Psoas muscle (tissue), 8 donors: ENCODE data around the gene LMF1. TPM values are rescaled to one million over a fixed set of nuclear protein-coding genes. Genes with fewer than 3 reads are reported as not detected.

ENCODE experiments used
- ATAC-seq, 4 donors: fragments of 200-7000 bp; cut with Tn5 transposase; one replicate each; pipeline ENCODE4 v1.9.1; 2020; ENCODE audit warnings: moderate library complexity in 3 of 4, mild to moderate bottlenecking in 2 of 4
- DNase-seq, 2 donors: peaks; one replicate each; pipeline ENCODE4 v3.0.0-alpha.2; 2020
- H3K27ac ChIP-seq: fragments of 200-600 bp; one replicate; pipeline ENCODE4 v1.8.0; 2022
- H3K27me3 ChIP-seq, 3 donors: fragments of 200-600 bp in 1 of 3; one replicate each; pipeline versions ENCODE4 v1.6.1 to v1.8.0; 2013 to 2022; ENCODE audit warnings: low read length in 2 of 3, mild to moderate bottlenecking in 2 of 3, moderate library complexity in 1 of 3; ENCODE audit not compliant: insufficient read depth in 3 of 3
- H3K36me3 ChIP-seq, 2 donors: fragments of 200-600 bp in 1 of 2; one replicate each; pipeline versions ENCODE4 v1.6.1 to v1.8.0; 2013 to 2022; ENCODE audit warnings: low read depth in 1 of 2, mild to moderate bottlenecking in 1 of 2, moderate library complexity in 1 of 2; ENCODE audit not compliant: insufficient read depth in 1 of 2
- H3K4me1 ChIP-seq: fragments of 200-600 bp; one replicate; pipeline ENCODE4 v1.8.0; 2022
- H3K4me3 ChIP-seq: fragments of 200-600 bp; one replicate; pipeline ENCODE4 v1.8.0; 2022; ENCODE audit warnings: mild to moderate bottlenecking
- H3K9me3 ChIP-seq: fragments of 200-600 bp; one replicate; pipeline ENCODE4 v1.8.0; 2022
- CTCF ChIP-seq: fragments of 200-600 bp; IDR thresholded peaks from one replicate; pipeline ENCODE4 v1.8.0; 2022; ENCODE audit warnings: antibody characterized with exemption
- WGBS, 3 donors: extraction: QIAGEN DNeasy Blood & Tissue Kit; methylation state at CpG; one replicate each; pipeline versions ENCODE4 v1.1.6 to v1.1.7; 2013; 5-methylcytosine and 5-hydroxymethylcytosine counted together
- intact Hi-C, 2 donors: fragments of 100-400 bp; cut with DNase I; formaldehyde crosslinking; loops; one replicate each; pipeline versions ENCODE4 v1.11.0 to v1.14.2; 2022
- polyA plus RNA-seq, 3 donors: library from polyadenylated mRNA; stranded (reverse); fragments of 200-250 nt; gene quantifications; one replicate each; pipeline ENCODE4 v1.2.3, GENCODE V29; 2013
- total RNA-seq, 4 donors: library from RNA; stranded (reverse); fragmentation: NEBNext Ultra II Directional in 2 of 4; extraction: Animal tissue kit (Norgen Biotek cat#: 25700) in 2 of 4; gene quantifications; one replicate each; pipeline versions ENCODE4 v1.2.1 to v1.2.4, GENCODE V29; 2021 to 2023
- donor health status: healthy with polysubstance abuse.
- donor health status: DM: no; HTN: no; CAD: no; lungs with moderate emphysema.
- donor health status: Bipolar disorder and iron deficiency.
- donor health status: healthy.
- donor health status: DM: yes; HTN: yes; CAD: no.
- donor health status: DM: no; HTN: no; CAD: no.
- donor health status: DM: no; HTN: no; CAD: no.
- donor health status: DM: yes; HTN: yes; CAD: no.

Gene LMF1
- total and polyA plus RNA-seq, 7 donors, result 1.9 to 9.0 (median 4.0) TPM

GRCh38 chr16:919658-920050, 51.1 kb downstream of the LMF1 start:
- Histone ChIP-seq H3K36me3 (peaks cover 0 to 3% of the 10 kb centered on the region in 2 donors), H3K4me1 (no peaks in the 10 kb centered on the region), H3K27me3 (no peaks in the 10 kb centered on the region), H3K9me3 (no peaks in the 10 kb centered on the region), H3K4me3 (no peak overlapping the region), H3K27ac (peak overlapping the region; percentile 10)
- no peak for TF ChIP-seq CTCF
- no peak for ATAC-seq
- WGBS, 3 donors, result 90 to 94% (median 92%) methylated on average over 13 to 15 of the region's 15 CpGs
- no peak for DNase-seq
- intact Hi-C loops, result loop anchor here in 1 of 2 donors (10.0 kb wide), 1 partner anchor 115 kb away; no protein-coding TSS in a partner anchor

DNA sequence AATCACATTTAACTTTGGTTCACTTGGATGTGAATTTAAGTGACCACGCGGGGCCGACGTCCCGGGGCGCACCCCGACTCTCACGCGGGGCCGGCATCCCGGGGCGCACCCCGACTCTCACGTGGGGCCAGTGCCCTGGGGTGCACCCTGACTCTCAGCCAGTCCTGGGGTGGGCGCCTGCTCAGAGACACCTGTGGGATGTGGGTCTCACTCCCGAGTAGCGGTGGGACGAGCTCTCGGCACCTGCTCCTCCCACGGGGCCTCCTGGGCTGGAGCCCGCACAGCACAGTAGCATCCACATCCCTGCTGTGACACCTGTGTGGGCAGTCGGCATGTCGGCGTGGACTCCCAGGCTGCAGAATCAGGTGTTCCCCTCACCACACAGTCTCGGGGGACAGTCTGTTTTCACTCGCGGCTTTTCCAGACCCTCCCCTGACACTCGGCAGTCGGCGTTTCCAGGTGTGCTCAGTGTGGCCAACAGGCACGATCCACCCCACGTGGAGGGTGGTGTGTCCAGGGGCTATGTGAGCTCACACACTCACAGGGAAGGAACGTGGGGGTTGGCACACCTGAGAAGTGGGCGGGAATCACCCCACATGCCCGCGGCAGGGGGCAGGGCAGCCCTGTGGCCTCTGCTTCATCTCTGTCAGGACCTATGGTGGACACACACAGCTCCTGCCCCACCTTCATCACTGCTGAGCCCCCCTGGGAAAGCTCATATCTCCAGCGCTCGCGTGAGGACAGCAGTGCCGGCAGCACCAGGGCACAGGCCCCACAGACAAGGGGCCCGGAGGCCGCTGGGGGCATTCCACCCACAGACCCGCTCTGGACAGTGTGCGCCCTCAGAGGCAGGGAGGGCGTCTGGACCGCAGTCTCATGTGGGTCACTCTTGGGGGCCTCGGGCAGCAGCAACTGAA, 51.8 kb downstream of the LMF1 start:
- Histone ChIP-seq H3K4me3 (no peak overlapping the region), H3K27ac (no peak overlapping the region), H3K27me3 (no peaks in the 10 kb centered on the region), H3K36me3 (peaks cover 0 to 3% of the 10 kb centered on the region in 2 donors), H3K4me1 (no peaks in the 10 kb centered on the region), H3K9me3 (no peaks in the 10 kb centered on the region)
- intact Hi-C loops, result loop anchor here in 1 of 2 donors (10.0 kb wide), 1 partner anchor 116 kb away; no protein-coding TSS in a partner anchor
- 94 to 95% (median 94%) methylated on average over 44 to 47 of the region's 47 CpGs for WGBS, 3 donors
- peak in 1 of 2 donors; percentile 39 for DNase-seq
- no peak for TF ChIP-seq CTCF
- ATAC-seq, result no peak

GRCh38 chr16:918068-918467, 52.7 kb downstream of the LMF1 start:
- Histone ChIP-seq H3K27me3 (no peaks in the 10 kb centered on the region), H3K27ac (no peak overlapping the region), H3K36me3 (no peaks in the 10 kb centered on the region), H3K4me3 (no peak overlapping the region), H3K9me3 (no peaks in the 10 kb centered on the region), H3K4me1 (no peaks in the 10 kb centered on the region)
- ATAC-seq, result no peak
- WGBS, 3 donors, result 74 to 80% (median 74%) methylated on average over 20 of the region's 20 CpGs
- no peak for TF ChIP-seq CTCF
- intact Hi-C loops, result loop anchor here in 1 of 2 donors (10.0 kb wide), 1 partner anchor 117 kb away; no protein-coding TSS in a partner anchor
- peak in 1 of 2 donors; percentile 42 for DNase-seq

DNA sequence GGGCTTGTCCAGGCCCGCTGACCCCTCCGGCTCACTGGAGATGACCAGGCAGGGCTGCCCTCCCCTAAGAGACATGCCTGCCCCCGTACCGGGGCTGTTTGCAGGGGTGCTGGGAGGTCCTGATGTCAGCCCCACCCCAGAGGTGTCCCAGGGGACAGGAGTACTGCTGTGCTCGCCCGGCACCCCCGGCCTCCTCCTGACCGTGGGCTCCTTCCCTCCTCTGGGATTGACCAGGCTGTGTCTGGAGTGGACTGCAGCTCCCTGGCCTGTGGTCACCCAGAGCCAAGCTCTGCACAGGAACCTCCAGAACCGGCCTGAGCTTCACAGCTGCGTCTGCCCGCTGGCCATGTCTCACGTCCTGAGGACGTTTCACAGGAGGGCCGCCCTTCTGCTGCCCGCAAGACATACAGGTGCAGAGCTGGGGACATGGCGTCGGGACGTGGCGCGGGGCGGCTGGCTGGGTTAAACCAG, 53.2 kb downstream of the LMF1 start:
- no peak overlapping the region for H3K27ac ChIP-seq
- intact Hi-C loops, result loop anchor here in 1 of 2 donors (10.0 kb wide), 1 partner anchor 117 kb away; no protein-coding TSS in a partner anchor
- no peak for TF ChIP-seq CTCF
- H3K4me1 ChIP-seq, result no peaks in the 10 kb centered on the region
- no peaks in the 10 kb centered on the region for H3K9me3 ChIP-seq
- no peak for ATAC-seq
- peak in 1 of 2 donors; percentile 40 for DNase-seq
- no peaks in the 10 kb centered on the region for H3K36me3 ChIP-seq
- no peak overlapping the region for H3K4me3 ChIP-seq
- 89 to 94% (median 91%) methylated on average over 21 of the region's 21 CpGs for WGBS, 3 donors
- H3K27me3 ChIP-seq, result no peaks in the 10 kb centered on the region
